T-helper 2 cell treated with Interferon-gamma antibody and Interleukin-4, amounts not matched to agents 100 ng/mL and 5 ng/mL, for 36 hours (primary cell): Measurements from ENCODE around the gene EPHB2. TPM values are rescaled to one million over a fixed set of nuclear protein-coding genes. Genes with fewer than 3 reads are reported as not detected.
"Not testable (repeated sequence)": the region's sequence is repeated elsewhere in the genome, so short reads cannot be mapped to it uniquely, and the experiment has no call there.

Source experiments
- intact Hi-C: fragments of 100-400 bp; cut with micrococcal nuclease; formaldehyde crosslinking; loops from one replicate; pipeline ENCODE4 v1.15.1; 2023
- total RNA-seq: library from RNA; stranded (reverse); gene quantifications from 2 replicates; pipeline ENCODE4 v1.2.3, GENCODE V29; 2022

Gene EPHB2
- total RNA-seq, 1 donor from 2014 or later, result not detected

GRCh38 chr1:22689505-22689904 lies 21.1 kb upstream of the EPHB2 start:
- intact Hi-C loops, result no loop called here

- intact Hi-C loops, result no loop called here
These were observed 19.4 kb upstream of the EPHB2 start for GRCh38 chr1:22691031-22691753.

GRCh38 chr1:22694172-22694571 lies 16.5 kb upstream of the EPHB2 start:
- intact Hi-C loops, result no loop called here

- intact Hi-C loops, result no loop called here
These were observed 14.0 kb upstream of the EPHB2 start for GRCh38 chr1:22696610-22697009.

- intact Hi-C loops, result no loop called here
These were observed 12.7 kb upstream of the EPHB2 start for GRCh38 chr1:22697980-22698379.

GRCh38 chr1:22699681-22700520 lies 10.7 kb upstream of the EPHB2 start:
- intact Hi-C loops, result no loop called here

GRCh38 chr1:22702296-22703085 lies 8.1 kb upstream of the EPHB2 start:
- intact Hi-C loops, result no loop called here

- intact Hi-C loops, result no loop called here
These were observed 6.1 kb upstream of the EPHB2 start for GRCh38 chr1:22704440-22705067.

- intact Hi-C loops, result no loop called here
These were observed 5.1 kb upstream of the EPHB2 start for GRCh38 chr1:22705586-22705985.

- intact Hi-C loops, result not testable (repeated sequence)
These were observed 4.5 kb upstream of the EPHB2 start for GRCh38 chr1:22706100-22706499.

GRCh38 chr1:22708777-22709176 lies 1.9 kb upstream of the EPHB2 start:
- intact Hi-C loops, result no loop called here

- intact Hi-C loops, result no loop called here
These were observed 1.4 kb upstream of the EPHB2 start for GRCh38 chr1:22709227-22709626.

GRCh38 chr1:22709891-22710700 lies 543 bp upstream of the EPHB2 start:
- intact Hi-C loops, result no loop called here

GRCh38 chr1:22711071-22711470 lies 432 bp downstream of the EPHB2 start:
- intact Hi-C loops, result no loop called here

- intact Hi-C loops, result no loop called here
These were observed 1.2 kb downstream of the EPHB2 start for GRCh38 chr1:22711591-22712501.

GRCh38 chr1:22712502-22713271 lies 2.0 kb downstream of the EPHB2 start:
- intact Hi-C loops, result no loop called here

- intact Hi-C loops, result no loop called here
These were observed 3.8 kb downstream of the EPHB2 start for GRCh38 chr1:22714455-22714854.

GRCh38 chr1:22717037-22717760 lies 6.6 kb downstream of the EPHB2 start:
- intact Hi-C loops, result no loop called here
